HEK293 (cell line): ENCODE measurements around the gene BIRC7.
A peak's percentile ranks its signal among the peaks of the same experiment; 100 is the strongest.

Source experiments
- CTCF ChIA-PET: fragments of 350-600 bp; formaldehyde crosslinking; extraction: SDS; loops from one replicate; lab custom pipeline; 2021; ENCODE audit warnings: antibody characterized with exemption; lab: Yijun Ruan, JAX
- POLR2A ChIA-PET: fragments of 300-600 bp; formaldehyde crosslinking; extraction: SDS; loops from one replicate; lab custom pipeline; 2020; ENCODE audit warnings: antibody characterized with exemption, inconsistent platforms; lab: Yijun Ruan, JAX
- H3K27ac ChIP-seq: fragments of 200-500 bp; sonication (Bioruptor generic); 2 replicates; pipeline ENCODE4 v1.5.1; 2014; ENCODE audit warnings: low read depth, low read length, control low read depth, inconsistent platforms; ENCODE audit errors: extremely low read depth
- H3K36me3 ChIP-seq, 2 experiments: fragments of 200-500 bp in 1 of 2; sonication (Bioruptor generic) in 1 of 2; 1 replicate in 1 of 2; 2 replicates in 1 of 2; pipeline ENCODE4 v1.5.1; 2014 to 2017; ENCODE audit warnings: inconsistent platforms in 2 of 2, low read length in 2 of 2; ENCODE audit not compliant: control insufficient read depth in 2 of 2, insufficient read depth in 1 of 2
- H3K4me1 ChIP-seq: fragments of 200-500 bp; sonication (Bioruptor generic); 2 replicates; pipeline ENCODE4 v1.5.1; 2014; ENCODE audit warnings: mild to moderate bottlenecking, low read length, inconsistent platforms; ENCODE audit not compliant: control insufficient read depth, insufficient read depth
- H3K4me3 ChIP-seq: 2 replicates; pipeline ENCODE4 v1.5.1; 2011; ENCODE audit warnings: low read depth, mild to moderate bottlenecking, control low read depth, low read length, moderate library complexity
- H3K9me3 ChIP-seq: fragments of 200-500 bp; sonication (Bioruptor generic); 2 replicates; pipeline ENCODE4 v1.5.1; 2014; ENCODE audit warnings: low read depth, low read length, inconsistent platforms; ENCODE audit not compliant: control insufficient read depth, insufficient read depth
- KLF9 ChIP-seq: fragments of 450-650 bp; formaldehyde crosslinking; IDR thresholded peaks from 2 replicates; pipeline ENCODE4 v1.5.1; 2016; ENCODE audit warnings: missing biosample characterization, missing genetic modification characterization, low read depth
- OVOL3 ChIP-seq: fragments of 450-650 bp; formaldehyde crosslinking; IDR thresholded peaks from 2 replicates; pipeline ENCODE4 v1.5.1; 2016; ENCODE audit warnings: missing biosample characterization, missing genetic modification characterization
- REPIN1 ChIP-seq: fragments of 450-650 bp; formaldehyde crosslinking; IDR thresholded peaks from 2 replicates; pipeline ENCODE4 v1.5.1; 2017; ENCODE audit warnings: missing biosample characterization, missing genetic modification characterization, low read depth
- ZBTB7A ChIP-seq: fragments of 450-650 bp; formaldehyde crosslinking; IDR thresholded peaks from 2 replicates; pipeline ENCODE4 v1.5.1; 2016; ENCODE audit warnings: low read depth, missing biosample characterization, missing genetic modification characterization
- ZFP37 ChIP-seq: fragments of 450-650 bp; formaldehyde crosslinking; IDR thresholded peaks from 2 replicates; pipeline ENCODE4 v1.5.1; 2016; ENCODE audit warnings: missing biosample characterization, missing genetic modification characterization
- ZNF211 ChIP-seq: fragments of 450-650 bp; formaldehyde crosslinking; IDR thresholded peaks from 2 replicates; pipeline ENCODE4 v1.5.1; 2016; ENCODE audit warnings: low read depth, missing biosample characterization, missing genetic modification characterization
- ZNF248 ChIP-seq: fragments of 450-650 bp; formaldehyde crosslinking; IDR thresholded peaks from 2 replicates; pipeline ENCODE4 v1.5.1; 2017; ENCODE audit warnings: missing biosample characterization, missing genetic modification characterization
- ZNF37A ChIP-seq: fragments of 450-650 bp; IDR thresholded peaks from 2 replicates; pipeline ENCODE4 v1.5.1; 2018; ENCODE audit warnings: missing biosample characterization, missing genetic modification characterization
- ZNF394 ChIP-seq: fragments of 450-650 bp; formaldehyde crosslinking; IDR thresholded peaks from 2 replicates; pipeline ENCODE4 v1.5.1; 2016; ENCODE audit warnings: missing biosample characterization, missing genetic modification characterization, mild to moderate bottlenecking, moderate library complexity, borderline replicate concordance
- ZNF501 ChIP-seq: fragments of 450-650 bp; formaldehyde crosslinking; IDR thresholded peaks from 2 replicates; pipeline ENCODE4 v1.5.1; 2016; ENCODE audit warnings: missing biosample characterization, missing genetic modification characterization
- ZNF544 ChIP-seq: fragments of 450-650 bp; formaldehyde crosslinking; IDR thresholded peaks from 2 replicates; pipeline ENCODE4 v1.5.0; 2017; ENCODE audit warnings: missing biosample characterization, missing genetic modification characterization
- ZNF549 ChIP-seq: fragments of 450-650 bp; IDR thresholded peaks from 2 replicates; pipeline ENCODE4 v1.5.1; 2018; ENCODE audit warnings: missing biosample characterization, missing genetic modification characterization, mild to moderate bottlenecking, inconsistent platforms, moderate library complexity
- ZNF596 ChIP-seq: fragments of 450-650 bp; IDR thresholded peaks from 2 replicates; pipeline ENCODE4 v1.5.0; 2018; ENCODE audit warnings: missing biosample characterization, mild to moderate bottlenecking, missing genetic modification characterization, moderate library complexity
- ZNF600 ChIP-seq: fragments of 450-650 bp; formaldehyde crosslinking; IDR thresholded peaks from 2 replicates; pipeline ENCODE4 v1.5.1; 2016; ENCODE audit warnings: missing biosample characterization, missing genetic modification characterization
- ZNF664 ChIP-seq: fragments of 450-650 bp; formaldehyde crosslinking; IDR thresholded peaks from 2 replicates; pipeline ENCODE4 v1.5.1; 2016; ENCODE audit warnings: missing biosample characterization, missing genetic modification characterization
- ZNF791 ChIP-seq: fragments of 450-650 bp; formaldehyde crosslinking; IDR thresholded peaks from 2 replicates; pipeline ENCODE4 v1.5.1; 2016; ENCODE audit warnings: missing biosample characterization, missing genetic modification characterization
- TF ChIP-seq, protein P1 (sequence below): fragments of 450-650 bp; formaldehyde crosslinking; IDR thresholded peaks from 2 replicates; pipeline ENCODE4 v1.5.1; 2017; ENCODE audit warnings: missing biosample characterization, missing genetic modification characterization
- TF ChIP-seq, protein P2 (sequence below): fragments of 450-650 bp; formaldehyde crosslinking; IDR thresholded peaks from 2 replicates; pipeline ENCODE4 v1.5.1; 2016; ENCODE audit warnings: missing biosample characterization, missing genetic modification characterization
- TF ChIP-seq, protein P3 (sequence below): fragments of 450-650 bp; formaldehyde crosslinking; IDR thresholded peaks from 2 replicates; pipeline ENCODE4 v1.5.1; 2016; ENCODE audit warnings: missing biosample characterization, missing genetic modification characterization

Gene BIRC7

DNA sequence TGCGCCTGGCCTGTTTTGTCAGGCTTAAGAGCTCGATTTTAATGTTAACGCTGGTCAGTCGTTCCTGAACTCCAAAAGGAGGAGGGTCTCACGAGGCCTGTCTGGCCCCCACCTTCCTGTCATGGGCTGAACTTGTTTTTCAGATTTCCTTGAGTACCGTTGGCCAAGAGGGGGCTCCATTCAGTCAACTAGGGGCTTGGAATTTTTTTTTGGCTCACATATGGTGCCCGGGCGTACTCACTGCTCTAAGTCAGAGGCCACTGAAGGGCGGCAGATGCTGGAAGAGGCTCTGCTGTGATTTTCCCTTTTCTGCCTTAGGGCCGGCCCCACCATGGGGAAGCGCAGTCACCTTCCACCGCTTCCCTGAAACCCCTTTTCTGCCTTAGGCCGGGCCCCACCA, 6.9 kb upstream of the BIRC7 start:
- Histone ChIP-seq H3K4me3 (no peak overlapping the region), H3K9me3 (no peaks in the 10 kb centered on the region), H3K36me3 (no peaks in the 10 kb centered on the region), H3K27ac (no peak overlapping the region)
- CTCF ChIA-PET: interaction anchor here (0.6 kb wide), 1 partner anchor 206 kb away, joined by 4 read pairs; no protein-coding TSS in a partner anchor
- POLR2A ChIA-PET: no interaction called here
- TF ChIP-seq, protein P1, sequence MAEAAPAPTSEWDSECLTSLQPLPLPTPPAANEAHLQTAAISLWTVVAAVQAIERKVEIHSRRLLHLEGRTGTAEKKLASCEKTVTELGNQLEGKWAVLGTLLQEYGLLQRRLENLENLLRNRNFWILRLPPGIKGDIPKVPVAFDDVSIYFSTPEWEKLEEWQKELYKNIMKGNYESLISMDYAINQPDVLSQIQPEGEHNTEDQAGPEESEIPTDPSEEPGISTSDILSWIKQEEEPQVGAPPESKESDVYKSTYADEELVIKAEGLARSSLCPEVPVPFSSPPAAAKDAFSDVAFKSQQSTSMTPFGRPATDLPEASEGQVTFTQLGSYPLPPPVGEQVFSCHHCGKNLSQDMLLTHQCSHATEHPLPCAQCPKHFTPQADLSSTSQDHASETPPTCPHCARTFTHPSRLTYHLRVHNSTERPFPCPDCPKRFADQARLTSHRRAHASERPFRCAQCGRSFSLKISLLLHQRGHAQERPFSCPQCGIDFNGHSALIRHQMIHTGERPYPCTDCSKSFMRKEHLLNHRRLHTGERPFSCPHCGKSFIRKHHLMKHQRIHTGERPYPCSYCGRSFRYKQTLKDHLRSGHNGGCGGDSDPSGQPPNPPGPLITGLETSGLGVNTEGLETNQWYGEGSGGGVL (tag by site-specific recombination): no peak
- TF ChIP-seq ZNF37A (tag by site-specific recombination) (no peak), ZFP37 (tag by site-specific recombination) (no peak), ZNF544 (tag by site-specific recombination) (no peak), ZNF248 (tag by site-specific recombination) (no peak), ZNF549 (no peak), ZNF211 (tag by site-specific recombination) (no peak), OVOL3 (tag by site-specific recombination) (no peak), REPIN1 (no peak)
- TF ChIP-seq, protein P2, sequence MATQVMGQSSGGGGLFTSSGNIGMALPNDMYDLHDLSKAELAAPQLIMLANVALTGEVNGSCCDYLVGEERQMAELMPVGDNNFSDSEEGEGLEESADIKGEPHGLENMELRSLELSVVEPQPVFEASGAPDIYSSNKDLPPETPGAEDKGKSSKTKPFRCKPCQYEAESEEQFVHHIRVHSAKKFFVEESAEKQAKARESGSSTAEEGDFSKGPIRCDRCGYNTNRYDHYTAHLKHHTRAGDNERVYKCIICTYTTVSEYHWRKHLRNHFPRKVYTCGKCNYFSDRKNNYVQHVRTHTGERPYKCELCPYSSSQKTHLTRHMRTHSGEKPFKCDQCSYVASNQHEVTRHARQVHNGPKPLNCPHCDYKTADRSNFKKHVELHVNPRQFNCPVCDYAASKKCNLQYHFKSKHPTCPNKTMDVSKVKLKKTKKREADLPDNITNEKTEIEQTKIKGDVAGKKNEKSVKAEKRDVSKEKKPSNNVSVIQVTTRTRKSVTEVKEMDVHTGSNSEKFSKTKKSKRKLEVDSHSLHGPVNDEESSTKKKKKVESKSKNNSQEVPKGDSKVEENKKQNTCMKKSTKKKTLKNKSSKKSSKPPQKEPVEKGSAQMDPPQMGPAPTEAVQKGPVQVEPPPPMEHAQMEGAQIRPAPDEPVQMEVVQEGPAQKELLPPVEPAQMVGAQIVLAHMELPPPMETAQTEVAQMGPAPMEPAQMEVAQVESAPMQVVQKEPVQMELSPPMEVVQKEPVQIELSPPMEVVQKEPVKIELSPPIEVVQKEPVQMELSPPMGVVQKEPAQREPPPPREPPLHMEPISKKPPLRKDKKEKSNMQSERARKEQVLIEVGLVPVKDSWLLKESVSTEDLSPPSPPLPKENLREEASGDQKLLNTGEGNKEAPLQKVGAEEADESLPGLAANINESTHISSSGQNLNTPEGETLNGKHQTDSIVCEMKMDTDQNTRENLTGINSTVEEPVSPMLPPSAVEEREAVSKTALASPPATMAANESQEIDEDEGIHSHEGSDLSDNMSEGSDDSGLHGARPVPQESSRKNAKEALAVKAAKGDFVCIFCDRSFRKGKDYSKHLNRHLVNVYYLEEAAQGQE (tag by site-specific recombination): no peak
- TF ChIP-seq, all 188 proteins: peak for 0
- H3K4me1 ChIP-seq: peaks cover 4% of the 10 kb centered on the region

DNA sequence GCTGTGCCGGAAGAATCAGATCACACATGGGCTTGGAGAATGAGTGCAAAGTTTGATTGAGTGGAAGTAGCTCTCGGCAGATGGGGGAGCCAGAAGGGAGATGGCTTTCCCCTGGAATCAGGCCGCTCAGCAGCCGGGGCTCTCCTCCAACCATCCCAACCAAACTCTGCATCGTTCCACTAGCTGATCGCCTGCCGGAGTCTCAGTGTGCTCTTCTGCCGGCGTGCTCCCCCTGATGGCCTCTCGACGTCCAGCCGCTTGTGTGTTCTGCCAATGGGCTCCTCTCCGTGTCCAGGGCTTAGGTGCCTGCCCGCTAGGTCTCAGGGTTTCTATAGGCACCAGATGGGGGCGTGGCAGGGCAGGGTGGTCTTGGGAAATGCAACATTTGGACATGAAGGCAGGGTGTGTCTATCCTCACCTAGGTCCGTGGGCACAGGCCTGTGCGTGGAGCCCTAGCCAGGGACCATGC, 4.9 kb upstream of the BIRC7 start:
- POLR2A ChIA-PET: no interaction called here

More for the DNA sequence above, 4.9 kb upstream of the BIRC7 start:
- no peaks in the 10 kb centered on the region for H3K4me1 ChIP-seq
- H3K4me3 ChIP-seq: no peak overlapping the region
- no peaks in the 10 kb centered on the region for H3K9me3 ChIP-seq
- TF ChIP-seq ZBTB7A (tag by site-specific recombination) (no peak), ZNF501 (no peak), ZNF664 (tag by site-specific recombination) (no peak), ZNF791 (no peak), ZNF596 (tag by site-specific recombination) (no peak), KLF9 (tag by site-specific recombination) (peak; percentile 42), ZNF394 (tag by site-specific recombination) (no peak), ZNF600 (tag by site-specific recombination) (peak; percentile 51; the same call in 1 of the 2 replicates)
- TF ChIP-seq, protein P3, sequence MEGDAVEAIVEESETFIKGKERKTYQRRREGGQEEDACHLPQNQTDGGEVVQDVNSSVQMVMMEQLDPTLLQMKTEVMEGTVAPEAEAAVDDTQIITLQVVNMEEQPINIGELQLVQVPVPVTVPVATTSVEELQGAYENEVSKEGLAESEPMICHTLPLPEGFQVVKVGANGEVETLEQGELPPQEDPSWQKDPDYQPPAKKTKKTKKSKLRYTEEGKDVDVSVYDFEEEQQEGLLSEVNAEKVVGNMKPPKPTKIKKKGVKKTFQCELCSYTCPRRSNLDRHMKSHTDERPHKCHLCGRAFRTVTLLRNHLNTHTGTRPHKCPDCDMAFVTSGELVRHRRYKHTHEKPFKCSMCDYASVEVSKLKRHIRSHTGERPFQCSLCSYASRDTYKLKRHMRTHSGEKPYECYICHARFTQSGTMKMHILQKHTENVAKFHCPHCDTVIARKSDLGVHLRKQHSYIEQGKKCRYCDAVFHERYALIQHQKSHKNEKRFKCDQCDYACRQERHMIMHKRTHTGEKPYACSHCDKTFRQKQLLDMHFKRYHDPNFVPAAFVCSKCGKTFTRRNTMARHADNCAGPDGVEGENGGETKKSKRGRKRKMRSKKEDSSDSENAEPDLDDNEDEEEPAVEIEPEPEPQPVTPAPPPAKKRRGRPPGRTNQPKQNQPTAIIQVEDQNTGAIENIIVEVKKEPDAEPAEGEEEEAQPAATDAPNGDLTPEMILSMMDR (tag by site-specific recombination): peak; percentile 69
- no peak overlapping the region for H3K27ac ChIP-seq
- CTCF ChIA-PET: no interaction called here
- H3K36me3 ChIP-seq: no peaks in the 10 kb centered on the region
